HepG2 (cell line): ENCODE results near the gene IGFL2.
"Not testable (repeated sequence)": the region's sequence is repeated elsewhere in the genome, so short reads cannot be mapped to it uniquely, and the experiment has no call there.

ENCODE experiments used
- FOSL2 ChIP-seq: sonication (generic); formaldehyde crosslinking; IDR thresholded peaks from 2 replicates; pipeline ENCODE4 v1.4.0; 2020; ENCODE audit warnings: missing genetic modification reagents
- NAIF1 ChIP-seq: sonication (generic); formaldehyde crosslinking; IDR thresholded peaks from 2 replicates; pipeline ENCODE4 v1.5.0; 2020; ENCODE audit warnings: mild to moderate bottlenecking, missing genetic modification reagents, borderline replicate concordance
- NCOA2 ChIP-seq: sonication (generic); formaldehyde crosslinking; IDR thresholded peaks from 2 replicates; pipeline ENCODE4 v1.8.0; 2022; ENCODE audit warnings: inconsistent platforms
- POLR2A ChIP-seq, 2 experiments: IDR thresholded peaks; 2 replicates each; pipeline ENCODE4 v1.6.1; 2011; ENCODE audit warnings: low read depth in 2 of 2, low read length in 2 of 2, mild to moderate bottlenecking in 1 of 2, moderate library complexity in 1 of 2; ENCODE audit not compliant: insufficient read depth in 1 of 2
- SP1 ChIP-seq, 2 experiments: fragments of 450-650 bp in 1 of 2; sonication (generic) in 1 of 2; formaldehyde crosslinking in 1 of 2; IDR thresholded peaks; 2 replicates each; pipeline versions ENCODE4 v1.4.0 to v1.6.1; 2016 to 2020; ENCODE audit warnings: missing genetic modification reagents in 1 of 2
- ZFP41 ChIP-seq: sonication (generic); formaldehyde crosslinking; IDR thresholded peaks from 2 replicates; pipeline ENCODE4 v1.4.0; 2020; ENCODE audit warnings: mild to moderate bottlenecking, missing genetic modification reagents, borderline replicate concordance
- ZNF24 ChIP-seq: fragments of 450-650 bp; IDR thresholded peaks from 2 replicates; pipeline ENCODE4 v1.6.1; 2017; ENCODE audit warnings: antibody characterized with exemption, mild to moderate bottlenecking
- ZNF713 ChIP-seq: sonication (generic); formaldehyde crosslinking; IDR thresholded peaks from 2 replicates; pipeline ENCODE4 v1.4.0; 2020; ENCODE audit warnings: mild to moderate bottlenecking, missing genetic modification reagents
- TF ChIP-seq, protein P1 (sequence below): sonication (generic); formaldehyde crosslinking; IDR thresholded peaks from 2 replicates; pipeline ENCODE4 v1.9.0; 2021; ENCODE audit warnings: missing genetic modification reagents, borderline replicate concordance

DNA sequence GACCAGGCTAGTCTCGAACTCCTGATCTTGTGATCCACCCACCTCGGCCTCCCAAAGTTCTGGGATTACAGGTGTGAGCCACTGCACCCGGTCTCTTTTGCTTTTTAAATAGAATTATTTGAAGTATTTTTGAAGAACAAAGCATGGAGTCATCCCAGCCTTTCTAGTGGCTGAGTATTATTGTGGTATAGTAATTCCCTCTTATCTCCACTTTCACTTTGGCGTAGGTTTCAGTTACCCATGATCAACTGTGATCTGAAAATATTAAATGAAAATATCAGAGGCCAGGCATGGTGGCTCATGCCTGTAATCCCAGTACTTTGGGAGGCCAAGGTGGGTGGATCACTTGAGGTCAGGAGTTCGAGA is 44.6 kb downstream of the IGFL2 start:
- not testable (repeated sequence) for TF ChIP-seq ZNF24; POLR2A (IDR thresholded peaks at IDR 0.05; ENCODE audit: insufficient read depth in 1 of 2, low read depth in 2 of 2, low read length in 2 of 2); SP1 (IDR thresholded peaks at IDR 0.05); SP1 (CRISPR knock-in tag; IDR thresholded peaks at IDR 0.05); ZFP41 (CRISPR knock-in tag); ZNF713; NCOA2 (CRISPR knock-in tag); FOSL2; NAIF1 (CRISPR knock-in tag)
- TF ChIP-seq, protein P1, sequence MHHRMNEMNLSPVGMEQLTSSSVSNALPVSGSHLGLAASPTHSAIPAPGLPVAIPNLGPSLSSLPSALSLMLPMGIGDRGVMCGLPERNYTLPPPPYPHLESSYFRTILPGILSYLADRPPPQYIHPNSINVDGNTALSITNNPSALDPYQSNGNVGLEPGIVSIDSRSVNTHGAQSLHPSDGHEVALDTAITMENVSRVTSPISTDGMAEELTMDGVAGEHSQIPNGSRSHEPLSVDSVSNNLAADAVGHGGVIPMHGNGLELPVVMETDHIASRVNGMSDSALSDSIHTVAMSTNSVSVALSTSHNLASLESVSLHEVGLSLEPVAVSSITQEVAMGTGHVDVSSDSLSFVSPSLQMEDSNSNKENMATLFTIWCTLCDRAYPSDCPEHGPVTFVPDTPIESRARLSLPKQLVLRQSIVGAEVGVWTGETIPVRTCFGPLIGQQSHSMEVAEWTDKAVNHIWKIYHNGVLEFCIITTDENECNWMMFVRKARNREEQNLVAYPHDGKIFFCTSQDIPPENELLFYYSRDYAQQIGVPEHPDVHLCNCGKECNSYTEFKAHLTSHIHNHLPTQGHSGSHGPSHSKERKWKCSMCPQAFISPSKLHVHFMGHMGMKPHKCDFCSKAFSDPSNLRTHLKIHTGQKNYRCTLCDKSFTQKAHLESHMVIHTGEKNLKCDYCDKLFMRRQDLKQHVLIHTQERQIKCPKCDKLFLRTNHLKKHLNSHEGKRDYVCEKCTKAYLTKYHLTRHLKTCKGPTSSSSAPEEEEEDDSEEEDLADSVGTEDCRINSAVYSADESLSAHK (CRISPR knock-in tag): not testable (repeated sequence)
